SK-N-SH (cell line): ENCODE measurements around the gene ADAMTS7. TPM values are rescaled to one million over a fixed set of nuclear protein-coding genes. Genes with fewer than 3 reads are reported as not detected.

Experiments
- CTCF ChIA-PET: fragments of 300-600, 350-600 bp; formaldehyde crosslinking; extraction: SDS; loops from one replicate; lab custom pipeline; 2021; lab: Yijun Ruan, JAX
- POLR2A ChIA-PET: fragments of 350-600 bp; sonication (Branson Sonifier 250); formaldehyde crosslinking; extraction: SDS; loops from one replicate; lab custom pipeline; 2020; ENCODE audit warnings: antibody characterized with exemption, inconsistent platforms; lab: Yijun Ruan, JAX
- DNase-seq: peaks from one replicate; pipeline ENCODE4 v3.0.0; 2012
- H2AFZ ChIP-seq: fragments of 200-600 bp; sonication (generic); 2 replicates; pipeline ENCODE4 v1.8.1; 2016; ENCODE audit warnings: antibody characterized with exemption, mild to moderate bottlenecking, low read depth
- H3F3A ChIP-seq: fragments of 200-600 bp; sonication (generic); replicated peaks from 2 replicates; pipeline ENCODE3; 2016; ENCODE audit warnings: antibody characterized with exemption, mild to moderate bottlenecking; ENCODE audit not compliant: insufficient read depth
- H3K27ac ChIP-seq, 2 experiments: fragments of 200-500 bp in 1 of 2; fragments of 200-600 bp in 1 of 2; sonication (Bioruptor generic) in 1 of 2; sonication (generic), shearing (Covaris generic) in 1 of 2; 2 replicates each; pipeline versions ENCODE4 v1.5.1 to v1.6.1; 2014 to 2016; ENCODE audit warnings: low read depth in 2 of 2, inconsistent platforms in 1 of 2, low read length in 1 of 2, mild to moderate bottlenecking in 1 of 2, mixed read lengths in 1 of 2
- H3K27me3 ChIP-seq: fragments of 200-600 bp; sonication (generic), shearing (Covaris generic); 2 replicates; pipeline ENCODE4 v1.6.1; 2016; ENCODE audit warnings: mixed run types; ENCODE audit not compliant: insufficient read depth
- H3K36me3 ChIP-seq, 2 experiments: fragments of 200-500 bp in 1 of 2; fragments of 200-600 bp in 1 of 2; sonication (Bioruptor generic) in 1 of 2; sonication (generic) in 1 of 2; replicated peaks in 1 of 2; 2 replicates each; pipeline versions ENCODE3 to v1.5.1; 2014 to 2016; ENCODE audit warnings: low read length in 1 of 2, mild to moderate bottlenecking in 1 of 2; ENCODE audit not compliant: insufficient read depth in 2 of 2, control insufficient read depth in 1 of 2
- H3K4me1 ChIP-seq, 2 experiments: fragments of 200-500 bp in 1 of 2; fragments of 200-600 bp in 1 of 2; sonication (Bioruptor generic) in 1 of 2; sonication (generic), shearing (Covaris generic) in 1 of 2; 2 replicates each; pipeline versions ENCODE4 v1.5.1 to v1.6.1; 2014 to 2016; ENCODE audit warnings: low read depth in 1 of 2, low read length in 1 of 2, mixed run types in 1 of 2; ENCODE audit not compliant: insufficient read depth in 2 of 2, control insufficient read depth in 1 of 2
- H3K4me2 ChIP-seq: fragments of 200-600 bp; sonication (generic), shearing (Covaris generic); 2 replicates; pipeline ENCODE4 v1.6.1; 2017; ENCODE audit warnings: mixed run types
- H3K4me3 ChIP-seq, 2 experiments: fragments of 200-500 bp in 1 of 2; fragments of 200-600 bp in 1 of 2; sonication (Bioruptor generic) in 1 of 2; sonication (generic), shearing (Covaris generic) in 1 of 2; 2 replicates each; pipeline versions ENCODE4 v1.5.1 to v1.8.1; 2014 to 2016; ENCODE audit warnings: low read depth in 2 of 2, inconsistent platforms in 1 of 2, low read length in 1 of 2, mild to moderate bottlenecking in 1 of 2, mixed read lengths in 1 of 2, moderate library complexity in 1 of 2
- H3K79me2 ChIP-seq: fragments of 200-600 bp; sonication (generic); 2 replicates; pipeline ENCODE4 v1.8.1; 2017; ENCODE audit warnings: mild to moderate bottlenecking; ENCODE audit not compliant: insufficient read depth
- H3K9ac ChIP-seq: fragments of 200-600 bp; sonication (generic); 2 replicates; pipeline ENCODE4 v1.6.1; 2017; ENCODE audit warnings: mixed run types
- H3K9me2 ChIP-seq: fragments of 200-600 bp; sonication (generic); 2 replicates; pipeline ENCODE4 v1.6.1; 2017; ENCODE audit warnings: mixed run types
- H3K9me3 ChIP-seq: fragments of 200-600 bp; sonication (generic); 2 replicates; pipeline ENCODE4 v1.6.1; 2017; ENCODE audit warnings: mixed run types, mild to moderate bottlenecking, moderate library complexity
- H4K20me1 ChIP-seq: fragments of 200-600 bp; sonication (generic); 2 replicates; pipeline ENCODE4 v1.6.1; 2017; ENCODE audit warnings: mild to moderate bottlenecking, mixed run types; ENCODE audit not compliant: insufficient read depth
- CTCF ChIP-seq: fragments of 200-600 bp; sonication (generic); IDR thresholded peaks from 2 replicates; pipeline ENCODE4 v1.6.1; 2017; ENCODE audit warnings: antibody characterized with exemption, mild to moderate bottlenecking, moderate library complexity
- EP300 ChIP-seq, 2 experiments: IDR thresholded peaks; 2 replicates each; pipeline versions ENCODE4 v1.4.0 to v1.6.1; 2012; ENCODE audit warnings: borderline replicate concordance in 1 of 2, low read depth in 1 of 2, low read length in 1 of 2
- EZH2phosphoT487 ChIP-seq: fragments of 200-600 bp; sonication (generic); IDR thresholded peaks from 2 replicates; pipeline ENCODE4 v1.6.1; 2017; ENCODE audit warnings: low read depth, mixed run types, mild to moderate bottlenecking, antibody characterized with exemption, moderate library complexity, borderline replicate concordance
- FOXM1 ChIP-seq: IDR thresholded peaks from 2 replicates; pipeline ENCODE4 v1.4.0; 2012; ENCODE audit warnings: low read depth, mild to moderate bottlenecking
- GATA2 ChIP-seq: sonication (generic); formaldehyde crosslinking; IDR thresholded peaks from 2 replicates; pipeline ENCODE4 v1.5.0; 2020; ENCODE audit warnings: mild to moderate bottlenecking, missing genetic modification reagents
- MAX ChIP-seq: IDR thresholded peaks from 2 replicates; pipeline ENCODE4 v1.4.0; 2012; ENCODE audit warnings: low read depth
- MEF2A ChIP-seq: IDR thresholded peaks from 2 replicates; pipeline ENCODE4 v1.4.0; 2012; ENCODE audit warnings: low read depth, borderline replicate concordance
- MXI1 ChIP-seq: IDR thresholded peaks from 2 replicates; pipeline ENCODE4 v1.6.1; 2012; ENCODE audit warnings: mild to moderate bottlenecking, low read depth, low read length, improper control_type of control experiment
- RCOR1 ChIP-seq: fragments of 150-350 bp; IDR thresholded peaks from 2 replicates; pipeline ENCODE4 v1.6.1; 2017; ENCODE audit warnings: antibody characterized with exemption, low read length
- REST ChIP-seq: IDR thresholded peaks from 2 replicates; pipeline ENCODE4 v1.6.1; 2012; ENCODE audit warnings: mild to moderate bottlenecking, low read depth, low read length, moderate library complexity
- RFX5 ChIP-seq: IDR thresholded peaks from 2 replicates; pipeline ENCODE4 v1.6.1; 2012; ENCODE audit warnings: mild to moderate bottlenecking, improper control_type of control experiment, low read length
- RXRA ChIP-seq: IDR thresholded peaks from 2 replicates; pipeline ENCODE4 v1.4.0; 2012; ENCODE audit warnings: low read depth, mild to moderate bottlenecking, borderline replicate concordance
- SIN3A ChIP-seq: IDR thresholded peaks from 2 replicates; pipeline ENCODE4 v1.6.1; 2012; ENCODE audit warnings: low read depth, mild to moderate bottlenecking, low read length, moderate library complexity, borderline replicate concordance
- SMC3 ChIP-seq: IDR thresholded peaks from 2 replicates; pipeline ENCODE4 v1.6.1; 2012; ENCODE audit warnings: low read depth, low read length, improper control_type of control experiment
- TAF1 ChIP-seq: IDR thresholded peaks from 2 replicates; pipeline ENCODE4 v1.6.1; 2012; ENCODE audit warnings: low read depth, mild to moderate bottlenecking, low read length, moderate library complexity, borderline replicate concordance
- TCF12 ChIP-seq: IDR thresholded peaks from 2 replicates; pipeline ENCODE4 v1.4.0; 2012
- TEAD4 ChIP-seq: IDR thresholded peaks from 2 replicates; pipeline ENCODE4 v1.4.0; 2012; ENCODE audit warnings: mild to moderate bottlenecking, borderline replicate concordance; ENCODE audit not compliant: insufficient read depth
- USF2 ChIP-seq: fragments of 150-350 bp; IDR thresholded peaks from 2 replicates; pipeline ENCODE4 v1.6.1; 2017; ENCODE audit warnings: antibody characterized with exemption, low read length, low read depth, borderline replicate concordance
- ZBTB33 ChIP-seq: IDR thresholded peaks from 2 replicates; pipeline ENCODE4 v1.4.0; 2012; ENCODE audit warnings: low read depth, borderline replicate concordance
- WGBS: methylation state at CpG from one replicate; pipeline ENCODE4 v1.1.6; 2017; ENCODE audit warnings: low lambda C conversion rate; 5-methylcytosine and 5-hydroxymethylcytosine counted together
- polyA plus RNA-seq, 3 experiments: library from polyadenylated mRNA; depleted of rRNA; stranded (reverse); fragments of >200 nt; gene quantifications; 2 replicates each; pipeline ENCODE4 v1.2.3, GENCODE V29; 2012

Gene ADAMTS7
- polyA plus RNA-seq, 1 of the 3 experiments (the other 2 are of a cell fraction), result 17.9 TPM

- no peaks in the 10 kb centered on the region for H3K36me3 ChIP-seq
- no peak for TF ChIP-seq CTCF
- TF ChIP-seq USF2, result no peak
- TF ChIP-seq TAF1, result no peak
- TF ChIP-seq FOXM1, result no peak
- no peak for TF ChIP-seq TEAD4
- no peak for TF ChIP-seq RCOR1
- TF ChIP-seq RXRA, result no peak
- no peak for TF ChIP-seq SMC3
- TF ChIP-seq MXI1, result no peak
- TF ChIP-seq SIN3A, result no peak
- no peak for TF ChIP-seq RFX5
- TF ChIP-seq EZH2phosphoT487, result no peak
- TF ChIP-seq EP300 (IDR thresholded peaks at IDR 0.05; ENCODE audit: borderline replicate concordance in 1 of 2, low read depth in 1 of 2, low read length in 1 of 2), result no peak
- no peak for TF ChIP-seq REST
- no peak for TF ChIP-seq ZBTB33
- TF ChIP-seq GATA2 (CRISPR knock-in tag), result no peak
- TF ChIP-seq MEF2A, result no peak
- TF ChIP-seq TCF12, result no peak
- no peak for TF ChIP-seq MAX
- TF ChIP-seq, all 33 proteins: peak for 0
- WGBS, result 45% methylated on average over 6 of the region's 6 CpGs
- Histone ChIP-seq H3K27ac (no peak overlapping the region), H3K27me3 (no peaks in the 10 kb centered on the region), H3K9ac (no peak overlapping the region), H3F3A (peaks cover 3% of the 10 kb centered on the region), H3K79me2 (no peaks in the 10 kb centered on the region), H3K4me1 (no peaks in the 10 kb centered on the region; a peak in 1 of 4 replicates), H3K4me2 (no peak overlapping the region), H3K9me2 (no peaks in the 10 kb centered on the region), H4K20me1 (no peaks in the 10 kb centered on the region), H3K4me3 (no peak overlapping the region), H2AFZ (no peak overlapping the region), H3K9me3 (no peaks in the 10 kb centered on the region)
- POLR2A ChIA-PET, result no interaction called here
- no peak for DNase-seq
- CTCF ChIA-PET, result interaction anchor here (1.2 to 1.5 kb wide), 2 partner anchors 9 to 40 kb away, joined by 3 to 6 read pairs; partner anchors contain the start of gene ADAMTS7
These were observed 39.9 kb upstream of the ADAMTS7 start for GRCh38 chr15:78850941-78851755.
